Panc1 (cell line): ENCODE data around the gene PAFAH1B2. TPM values are rescaled to one million over a fixed set of nuclear protein-coding genes. Genes with fewer than 3 reads are reported as not detected.

Experiments used
- ATAC-seq: fragments of 200-7000 bp; cut with Tn5 transposase; 2 replicates; pipeline ENCODE4 v1.9.1; 2020; ENCODE audit warnings: mild to moderate bottlenecking, moderate library complexity
- BruUV-seq: library from RNA; stranded (reverse); fragments of 400-500 nt; replicated peaks from 2 replicates; lab custom pipeline; 2021; lab: Mats Ljungman, UMichigan
- CTCF ChIA-PET: fragments of 300-600 bp; sonication (Branson Sonifier 250); formaldehyde crosslinking; loops from one replicate; lab custom pipeline; 2022; ENCODE audit warnings: antibody characterized with exemption; lab: Charles Lee
- POLR2A ChIA-PET: fragments of 300-600 bp; sonication (Branson Sonifier 250); formaldehyde crosslinking; loops from one replicate; lab custom pipeline; 2022; ENCODE audit warnings: antibody characterized with exemption; lab: Charles Lee
- DNase-seq: peaks from one replicate; pipeline ENCODE4 v3.0.0-alpha.2; 2010; ENCODE audit warnings: low read depth, low spot score
- H3K27ac ChIP-seq: 2 replicates; pipeline ENCODE4 v1.5.1; 2011; ENCODE audit warnings: mild to moderate bottlenecking, low read length, inconsistent platforms
- H3K27me3 ChIP-seq: fragments of 200-500 bp; sonication (Bioruptor generic); 2 replicates; pipeline ENCODE4 v1.6.0; 2014; ENCODE audit warnings: low read length, inconsistent platforms; ENCODE audit not compliant: control insufficient read depth, insufficient read depth
- H3K36me3 ChIP-seq: fragments of 200-500 bp; sonication (Bioruptor generic); 2 replicates; pipeline ENCODE4 v1.5.1; 2014; ENCODE audit warnings: inconsistent platforms, mild to moderate bottlenecking, low read length, moderate library complexity; ENCODE audit not compliant: control insufficient read depth, insufficient read depth
- H3K4me1 ChIP-seq: 2 replicates; pipeline ENCODE4 v1.5.1; 2011; ENCODE audit warnings: inconsistent platforms, mild to moderate bottlenecking, low read length, moderate library complexity; ENCODE audit not compliant: control insufficient read depth, insufficient read depth
- H3K4me3 ChIP-seq, 2 experiments: 2 replicates each; pipeline ENCODE4 v1.5.1; 2011 to 2012; ENCODE audit warnings: low read depth in 2 of 2, low read length in 2 of 2, mild to moderate bottlenecking in 2 of 2, inconsistent platforms in 1 of 2, moderate library complexity in 1 of 2
- H3K9me3 ChIP-seq: fragments of 200-500 bp; sonication (Bioruptor generic); 2 replicates; pipeline ENCODE4 v1.5.1; 2014; ENCODE audit warnings: low read depth, mild to moderate bottlenecking, inconsistent platforms, low read length, moderate library complexity; ENCODE audit not compliant: control insufficient read depth, insufficient read depth
- POLR2AphosphoS5 ChIP-seq: IDR thresholded peaks from 2 replicates; pipeline ENCODE4 v1.6.1; 2012; ENCODE audit warnings: mild to moderate bottlenecking, low read depth, low read length, moderate library complexity
- SIN3A ChIP-seq: IDR thresholded peaks from 2 replicates; pipeline ENCODE4 v1.6.1; 2012; ENCODE audit warnings: low read depth, mild to moderate bottlenecking, low read length, moderate library complexity, borderline replicate concordance; ENCODE audit not compliant: insufficient read depth
- TCF7L2 ChIP-seq: IDR thresholded peaks from 2 replicates; pipeline ENCODE4 v1.6.1; 2011; ENCODE audit warnings: mild to moderate bottlenecking, low read depth, low read length, inconsistent platforms
- in situ Hi-C: cut with HindIII; loops from 2 replicates; pipeline ENCODE4 v1.10.0; 2016; ENCODE audit warnings: low sequenced_read_pairs, low pct_unique_long_range_greater_than_20kb
- intact Hi-C: fragments of 100-400 bp; cut with micrococcal nuclease; formaldehyde crosslinking; loops from one replicate; pipeline ENCODE4 v1.10.0; 2022; ENCODE audit not compliant: unreplicated experiment
- total RNA-seq: library from RNA; stranded (reverse); gene quantifications from one replicate; pipeline ENCODE4 v1.2.1, GENCODE V29; 2021; ENCODE audit not compliant: unreplicated experiment
- TF ChIP-seq, protein P1 (sequence below), 2 experiments: IDR thresholded peaks; 2 replicates each; pipeline ENCODE4 v1.6.1; 2011 to 2012; ENCODE audit warnings: low read depth in 2 of 2, control low read depth in 1 of 2, low read length in 1 of 2, mild to moderate bottlenecking in 1 of 2, moderate library complexity in 1 of 2; ENCODE audit not compliant: insufficient read depth in 1 of 2
- TF ChIP-seq, protein P2 (sequence below): fragments of 450-650 bp; IDR thresholded peaks from 2 replicates; pipeline ENCODE4 v1.5.1; 2017; ENCODE audit warnings: mild to moderate bottlenecking

Gene PAFAH1B2
- total RNA-seq, 1 experiment from 2014 or later: 179 TPM

DNA sequence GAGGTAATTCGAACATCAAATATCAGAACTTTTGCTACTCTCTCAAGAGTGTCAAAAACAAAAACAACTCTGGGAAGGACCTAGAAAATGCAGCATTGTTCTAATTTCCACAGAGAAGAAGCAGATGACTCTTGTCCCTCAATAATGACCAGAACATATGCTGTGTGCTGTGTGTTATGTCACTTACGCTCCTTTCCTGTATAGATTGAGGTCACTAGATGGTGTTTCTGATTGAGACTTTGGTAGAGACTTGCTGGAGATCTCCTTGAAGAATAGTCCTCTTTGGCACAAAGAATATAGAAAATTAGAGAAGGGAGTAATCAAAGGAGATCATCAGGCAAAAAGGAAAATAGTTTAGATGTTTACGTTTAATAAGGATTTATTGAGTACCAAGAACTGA lies 43.5 kb upstream of the PAFAH1B2 start:
- Histone ChIP-seq H3K4me1 (peaks cover 23% of the 10 kb centered on the region), H3K36me3 (no peaks in the 10 kb centered on the region), H3K27ac (no peak overlapping the region), H3K27me3 (no peaks in the 10 kb centered on the region), H3K9me3 (no peaks in the 10 kb centered on the region), H3K4me3 (no peak overlapping the region)
- in situ Hi-C loops: no loop called here
- ChIA-PET CTCF (interaction anchor here (0.7 kb wide), 1 partner anchor 145 kb away, joined by 12 read pairs; no protein-coding TSS in a partner anchor), POLR2A (no interaction called here)
- BruUV-seq: no TSS peak
- intact Hi-C loops: no loop called here
- no peak for ATAC-seq
- TF ChIP-seq, protein P1, sequence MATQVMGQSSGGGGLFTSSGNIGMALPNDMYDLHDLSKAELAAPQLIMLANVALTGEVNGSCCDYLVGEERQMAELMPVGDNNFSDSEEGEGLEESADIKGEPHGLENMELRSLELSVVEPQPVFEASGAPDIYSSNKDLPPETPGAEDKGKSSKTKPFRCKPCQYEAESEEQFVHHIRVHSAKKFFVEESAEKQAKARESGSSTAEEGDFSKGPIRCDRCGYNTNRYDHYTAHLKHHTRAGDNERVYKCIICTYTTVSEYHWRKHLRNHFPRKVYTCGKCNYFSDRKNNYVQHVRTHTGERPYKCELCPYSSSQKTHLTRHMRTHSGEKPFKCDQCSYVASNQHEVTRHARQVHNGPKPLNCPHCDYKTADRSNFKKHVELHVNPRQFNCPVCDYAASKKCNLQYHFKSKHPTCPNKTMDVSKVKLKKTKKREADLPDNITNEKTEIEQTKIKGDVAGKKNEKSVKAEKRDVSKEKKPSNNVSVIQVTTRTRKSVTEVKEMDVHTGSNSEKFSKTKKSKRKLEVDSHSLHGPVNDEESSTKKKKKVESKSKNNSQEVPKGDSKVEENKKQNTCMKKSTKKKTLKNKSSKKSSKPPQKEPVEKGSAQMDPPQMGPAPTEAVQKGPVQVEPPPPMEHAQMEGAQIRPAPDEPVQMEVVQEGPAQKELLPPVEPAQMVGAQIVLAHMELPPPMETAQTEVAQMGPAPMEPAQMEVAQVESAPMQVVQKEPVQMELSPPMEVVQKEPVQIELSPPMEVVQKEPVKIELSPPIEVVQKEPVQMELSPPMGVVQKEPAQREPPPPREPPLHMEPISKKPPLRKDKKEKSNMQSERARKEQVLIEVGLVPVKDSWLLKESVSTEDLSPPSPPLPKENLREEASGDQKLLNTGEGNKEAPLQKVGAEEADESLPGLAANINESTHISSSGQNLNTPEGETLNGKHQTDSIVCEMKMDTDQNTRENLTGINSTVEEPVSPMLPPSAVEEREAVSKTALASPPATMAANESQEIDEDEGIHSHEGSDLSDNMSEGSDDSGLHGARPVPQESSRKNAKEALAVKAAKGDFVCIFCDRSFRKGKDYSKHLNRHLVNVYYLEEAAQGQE (IDR thresholded peaks at IDR 0.05; ENCODE audit: insufficient read depth in 1 of 2, low read depth in 2 of 2, low read length in 1 of 2): no peak
- TF ChIP-seq POLR2AphosphoS5: no peak
- no peak for TF ChIP-seq TCF7L2
- TF ChIP-seq SIN3A: no peak
- DNase-seq: no peak

DNA sequence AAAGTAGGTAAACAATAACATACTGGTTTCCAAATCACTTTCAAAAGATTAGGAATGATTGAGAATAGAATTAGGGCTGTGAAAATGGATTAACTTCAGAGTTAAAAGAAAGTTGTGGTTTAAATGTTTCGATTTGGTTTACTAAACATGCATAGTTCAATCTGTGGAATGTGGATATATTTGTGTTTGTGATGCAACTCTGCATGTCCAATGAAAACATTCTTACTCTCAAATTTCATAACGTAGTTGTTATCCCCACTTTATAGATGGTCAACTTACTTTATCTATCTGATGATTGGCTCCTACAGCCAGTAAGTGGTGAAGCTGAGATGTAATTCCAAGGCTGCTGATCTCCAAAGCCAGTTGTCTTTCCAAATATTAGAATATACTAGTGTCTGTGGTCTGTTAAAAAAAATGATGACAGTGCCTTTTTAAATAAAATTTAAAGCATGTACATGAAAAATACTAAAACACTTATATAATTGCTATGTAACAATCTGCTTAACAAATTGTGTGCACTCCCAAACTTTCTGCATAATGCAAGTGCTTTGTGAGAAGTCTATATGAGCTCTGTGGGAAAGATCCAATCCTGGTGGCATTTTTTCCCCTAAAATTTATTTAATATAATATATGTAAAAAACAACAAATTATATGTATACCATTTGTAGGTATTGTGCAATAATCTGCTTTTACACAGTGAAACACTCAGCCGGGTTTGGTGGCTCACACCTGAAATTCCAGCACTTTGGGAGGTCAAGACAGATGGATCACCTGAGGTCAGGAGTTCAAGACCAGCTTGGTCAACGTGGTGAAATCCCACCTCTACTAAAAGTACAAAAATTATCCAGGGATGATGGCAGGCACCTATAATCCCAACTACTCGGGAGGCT lies 36.1 kb upstream of the PAFAH1B2 start:
- CTCF ChIA-PET: interaction anchor here (0.5 kb wide), 1 partner anchor 10 kb away, joined by 5 read pairs; the partner anchor contains the start of gene SIK3
- intact Hi-C loops: no loop called here
- Histone ChIP-seq H3K4me1 (no peaks in the 10 kb centered on the region), H3K27me3 (no peaks in the 10 kb centered on the region), H3K36me3 (no peaks in the 10 kb centered on the region), H3K27ac (no peak overlapping the region), H3K4me3 (no peak overlapping the region), H3K9me3 (no peaks in the 10 kb centered on the region)
- ATAC-seq (no peak), DNase-seq (no peak)
- in situ Hi-C loops: no loop called here
- POLR2A ChIA-PET: no interaction called here
- BruUV-seq: no TSS peak
- no peak for TF ChIP-seq TCF7L2
- TF ChIP-seq, protein P2, sequence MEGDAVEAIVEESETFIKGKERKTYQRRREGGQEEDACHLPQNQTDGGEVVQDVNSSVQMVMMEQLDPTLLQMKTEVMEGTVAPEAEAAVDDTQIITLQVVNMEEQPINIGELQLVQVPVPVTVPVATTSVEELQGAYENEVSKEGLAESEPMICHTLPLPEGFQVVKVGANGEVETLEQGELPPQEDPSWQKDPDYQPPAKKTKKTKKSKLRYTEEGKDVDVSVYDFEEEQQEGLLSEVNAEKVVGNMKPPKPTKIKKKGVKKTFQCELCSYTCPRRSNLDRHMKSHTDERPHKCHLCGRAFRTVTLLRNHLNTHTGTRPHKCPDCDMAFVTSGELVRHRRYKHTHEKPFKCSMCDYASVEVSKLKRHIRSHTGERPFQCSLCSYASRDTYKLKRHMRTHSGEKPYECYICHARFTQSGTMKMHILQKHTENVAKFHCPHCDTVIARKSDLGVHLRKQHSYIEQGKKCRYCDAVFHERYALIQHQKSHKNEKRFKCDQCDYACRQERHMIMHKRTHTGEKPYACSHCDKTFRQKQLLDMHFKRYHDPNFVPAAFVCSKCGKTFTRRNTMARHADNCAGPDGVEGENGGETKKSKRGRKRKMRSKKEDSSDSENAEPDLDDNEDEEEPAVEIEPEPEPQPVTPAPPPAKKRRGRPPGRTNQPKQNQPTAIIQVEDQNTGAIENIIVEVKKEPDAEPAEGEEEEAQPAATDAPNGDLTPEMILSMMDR: no peak
- TF ChIP-seq SIN3A: no peak
- TF ChIP-seq, protein P1 (IDR thresholded peaks at IDR 0.05; ENCODE audit: insufficient read depth in 1 of 2, low read depth in 2 of 2, low read length in 1 of 2): no peak
- no peak for TF ChIP-seq POLR2AphosphoS5
